ENCODE results near the gene PPP1R26.
"Not testable (repeated sequence)": the region's sequence is repeated elsewhere in the genome, so short reads cannot be mapped to it uniquely, and the experiment has no call there.

The PPP1R26 gene

DNA sequence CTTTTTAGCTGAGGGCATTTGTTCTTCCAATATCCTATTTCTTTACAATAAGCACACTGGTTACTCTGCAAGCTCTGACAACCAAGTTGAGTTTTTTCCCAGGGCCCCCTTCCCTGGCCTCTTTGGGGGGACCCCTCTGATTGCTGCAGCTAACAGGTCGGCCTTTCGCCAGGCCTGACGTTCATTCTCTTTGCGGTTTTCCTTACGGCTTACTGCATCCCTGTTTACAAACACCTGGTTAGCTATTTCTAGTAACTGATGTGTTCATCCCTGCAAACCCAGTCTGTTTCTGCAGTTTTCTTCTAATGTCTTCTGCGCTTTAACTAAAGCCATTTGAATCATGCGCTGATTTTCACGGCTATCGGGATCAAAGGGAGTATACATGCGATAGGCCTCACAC, 37.5 kb upstream of the PPP1R26 start:
- Histone ChIP-seq H3K9me3 (no peaks in the 10 kb centered on the region), H3K36me3 (no peaks in the 10 kb centered on the region), H3K4me3 (ENCODE audit: low read depth in 1 of 2, low read length in 1 of 2) (no peak overlapping the region), H3K27ac (no peak overlapping the region), H3K27me3 (peaks cover 42% of the 10 kb centered on the region), H3K4me1 (ENCODE audit: control insufficient read depth in 1 of 2, insufficient read depth in 1 of 2, low read depth in 1 of 2, low read length in 1 of 2) (no peaks in the 10 kb centered on the region)
- TF ChIP-seq CTCF (IDR thresholded peaks at IDR 0.05) = no peak

DNA sequence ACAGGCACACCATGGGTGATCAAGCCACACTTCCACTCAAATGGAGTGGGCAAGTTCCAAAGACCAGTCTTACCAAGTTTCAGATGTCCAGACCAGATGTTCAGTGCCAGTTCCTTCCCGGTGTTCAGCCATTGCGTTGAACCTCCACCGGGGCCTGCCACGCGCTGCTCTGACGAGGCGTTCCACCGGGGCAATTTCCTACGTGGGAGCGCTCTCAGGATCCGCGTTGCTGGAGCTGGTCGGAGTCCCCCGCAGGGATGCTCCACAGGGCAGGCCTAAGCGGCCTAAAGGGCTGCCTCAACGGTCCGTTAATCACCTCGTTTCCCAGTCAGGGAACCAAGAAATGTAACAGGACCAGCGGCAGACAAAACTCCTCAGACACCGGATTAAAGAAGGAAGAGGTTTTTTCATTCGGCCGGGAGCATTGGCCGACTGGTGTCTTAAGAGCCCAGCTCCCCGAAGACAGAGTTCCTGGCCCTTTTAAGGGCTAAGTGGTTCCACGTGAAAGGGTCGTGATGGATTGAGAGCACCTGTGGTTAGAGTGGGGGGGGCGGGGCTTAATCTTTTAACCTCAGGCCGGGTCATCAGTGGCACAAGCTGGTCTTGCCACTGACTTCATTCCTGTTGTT, 35.7 kb upstream of the PPP1R26 start:
- TF ChIP-seq CTCF (IDR thresholded peaks at IDR 0.05) = no peak
- Histone ChIP-seq H3K4me1 (ENCODE audit: control insufficient read depth in 1 of 2, insufficient read depth in 1 of 2, low read depth in 1 of 2, low read length in 1 of 2) (no peaks in the 10 kb centered on the region), H3K4me3 (ENCODE audit: low read depth in 1 of 2, low read length in 1 of 2) (no peak overlapping the region), H3K9me3 (no peaks in the 10 kb centered on the region), H3K36me3 (no peaks in the 10 kb centered on the region), H3K27me3 (peaks cover 45% of the 10 kb centered on the region), H3K27ac (no peak overlapping the region)

GRCh38 chr9:135447126-135447525, 32.5 kb upstream of the PPP1R26 start:
- no peak overlapping the region for H3K27ac ChIP-seq
- H3K9me3 ChIP-seq = no peaks in the 10 kb centered on the region
- peaks cover 31% of the 10 kb centered on the region for H3K27me3 ChIP-seq
- no peaks in the 10 kb centered on the region for H3K4me1 ChIP-seq (ENCODE audit: control insufficient read depth in 1 of 2, insufficient read depth in 1 of 2, low read depth in 1 of 2, low read length in 1 of 2)
- no peak overlapping the region for H3K4me3 ChIP-seq (ENCODE audit: low read depth in 1 of 2, low read length in 1 of 2)
- no peak for TF ChIP-seq CTCF (IDR thresholded peaks at IDR 0.05)
- H3K36me3 ChIP-seq = no peaks in the 10 kb centered on the region

DNA sequence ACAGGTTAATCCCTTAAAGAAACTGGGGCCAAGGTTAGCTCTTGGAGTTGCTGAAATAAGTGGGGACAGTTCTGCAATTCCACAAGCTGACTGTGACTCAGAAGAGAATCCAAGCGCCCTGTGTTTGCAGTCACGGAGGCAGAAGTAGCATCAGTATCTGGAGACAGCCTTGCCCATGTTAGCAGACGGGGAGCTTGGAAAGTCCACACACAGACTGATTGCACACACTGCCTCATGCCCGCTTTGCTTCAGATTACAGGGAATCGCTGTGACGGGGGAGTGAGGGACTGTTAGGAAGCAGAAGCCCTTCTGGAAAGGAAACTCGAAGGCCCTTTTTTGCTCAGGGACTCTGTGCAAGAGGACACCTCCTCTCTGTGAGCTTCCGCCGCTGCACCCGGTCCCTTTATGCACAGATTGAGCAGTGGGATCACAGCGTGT, 30.9 kb upstream of the PPP1R26 start:
- peaks cover 16% of the 10 kb centered on the region for H3K27me3 ChIP-seq
- TF ChIP-seq CTCF (IDR thresholded peaks at IDR 0.05) = no peak

DNA sequence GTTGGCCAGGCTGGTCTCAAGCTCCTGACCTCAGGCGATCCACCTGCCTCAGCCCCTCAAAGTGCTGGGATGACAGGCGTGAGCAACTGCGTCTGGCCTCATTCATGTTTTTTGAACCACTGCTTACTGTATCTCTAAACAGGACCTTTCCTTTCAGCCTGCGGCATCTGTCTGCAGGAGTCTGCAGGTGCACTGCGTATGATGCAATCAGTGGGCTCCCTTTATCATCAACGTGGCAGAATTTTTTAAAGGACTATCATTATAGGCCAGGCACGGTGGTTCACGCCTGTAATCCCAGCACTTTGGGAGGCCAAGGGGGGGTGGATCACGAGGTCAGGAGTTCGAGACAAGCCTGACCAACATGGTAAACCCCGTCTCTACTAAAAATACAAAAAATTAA, 30.1 kb upstream of the PPP1R26 start:
- H3K36me3 ChIP-seq; H3K9me3 ChIP-seq; H3K4me3 ChIP-seq (ENCODE audit: low read depth in 1 of 2, low read length in 1 of 2); H3K4me1 ChIP-seq (ENCODE audit: control insufficient read depth in 1 of 2, insufficient read depth in 1 of 2, low read depth in 1 of 2, low read length in 1 of 2); H3K27ac ChIP-seq: not testable (repeated sequence)
- H3K27me3 ChIP-seq = peaks cover 10% of the 10 kb centered on the region

More for the DNA sequence above, 30.9 kb upstream of the PPP1R26 start:
- H3K27ac ChIP-seq = no peak overlapping the region
- no peaks in the 10 kb centered on the region for H3K9me3 ChIP-seq
- no peak overlapping the region for H3K4me3 ChIP-seq (ENCODE audit: low read depth in 1 of 2, low read length in 1 of 2)
- H3K4me1 ChIP-seq (ENCODE audit: control insufficient read depth in 1 of 2, insufficient read depth in 1 of 2, low read depth in 1 of 2, low read length in 1 of 2) = no peaks in the 10 kb centered on the region
- H3K36me3 ChIP-seq = no peaks in the 10 kb centered on the region

- Histone ChIP-seq H3K4me1 (ENCODE audit: control insufficient read depth in 1 of 2, insufficient read depth in 1 of 2, low read depth in 1 of 2, low read length in 1 of 2) (no peaks in the 10 kb centered on the region), H3K27ac (no peak overlapping the region), H3K27me3 (peaks cover 13% of the 10 kb centered on the region), H3K36me3 (no peaks in the 10 kb centered on the region), H3K4me3 (ENCODE audit: low read depth in 1 of 2, low read length in 1 of 2) (no peak overlapping the region), H3K9me3 (no peaks in the 10 kb centered on the region)
- no peak for TF ChIP-seq CTCF (IDR thresholded peaks at IDR 0.05)
Measured at GRCh38 chr9:135450956-135451355, 28.6 kb upstream of the PPP1R26 start.

- H3K4me3 ChIP-seq (ENCODE audit: low read depth in 1 of 2, low read length in 1 of 2); H3K9me3 ChIP-seq; H3K27ac ChIP-seq; H3K36me3 ChIP-seq; H3K4me1 ChIP-seq (ENCODE audit: control insufficient read depth in 1 of 2, insufficient read depth in 1 of 2, low read depth in 1 of 2, low read length in 1 of 2): not testable (repeated sequence)
- H3K27me3 ChIP-seq = peaks cover 20% of the 10 kb centered on the region
Measured at GRCh38 chr9:135451909-135452308, 27.7 kb upstream of the PPP1R26 start.
